Panc1 (cell line): Measurements from ENCODE around the gene ABHD14A. TPM values are rescaled to one million over a fixed set of nuclear protein-coding genes. Genes with fewer than 3 reads are reported as not detected.

Source experiments
- ATAC-seq: fragments of 200-7000 bp; cut with Tn5 transposase; 2 replicates; pipeline ENCODE4 v1.9.1; 2020; ENCODE audit warnings: mild to moderate bottlenecking, moderate library complexity
- BruUV-seq: library from RNA; stranded (reverse); fragments of 400-500 nt; replicated peaks from 2 replicates; lab custom pipeline; 2021; lab: Mats Ljungman, UMichigan
- CTCF ChIA-PET: fragments of 300-600 bp; sonication (Branson Sonifier 250); formaldehyde crosslinking; loops from one replicate; lab custom pipeline; 2022; ENCODE audit warnings: antibody characterized with exemption; lab: Charles Lee
- POLR2A ChIA-PET: fragments of 300-600 bp; sonication (Branson Sonifier 250); formaldehyde crosslinking; loops from one replicate; lab custom pipeline; 2022; ENCODE audit warnings: antibody characterized with exemption; lab: Charles Lee
- DNase-seq: peaks from one replicate; pipeline ENCODE4 v3.0.0-alpha.2; 2010; ENCODE audit warnings: low read depth, low spot score
- H3K27ac ChIP-seq: 2 replicates; pipeline ENCODE4 v1.5.1; 2011; ENCODE audit warnings: mild to moderate bottlenecking, low read length, inconsistent platforms
- H3K27me3 ChIP-seq: fragments of 200-500 bp; sonication (Bioruptor generic); 2 replicates; pipeline ENCODE4 v1.6.0; 2014; ENCODE audit warnings: low read length, inconsistent platforms; ENCODE audit not compliant: control insufficient read depth, insufficient read depth
- H3K36me3 ChIP-seq: fragments of 200-500 bp; sonication (Bioruptor generic); 2 replicates; pipeline ENCODE4 v1.5.1; 2014; ENCODE audit warnings: inconsistent platforms, mild to moderate bottlenecking, low read length, moderate library complexity; ENCODE audit not compliant: control insufficient read depth, insufficient read depth
- H3K4me1 ChIP-seq: 2 replicates; pipeline ENCODE4 v1.5.1; 2011; ENCODE audit warnings: inconsistent platforms, mild to moderate bottlenecking, low read length, moderate library complexity; ENCODE audit not compliant: control insufficient read depth, insufficient read depth
- H3K4me3 ChIP-seq, 2 experiments: 2 replicates each; pipeline ENCODE4 v1.5.1; 2011 to 2012; ENCODE audit warnings: low read depth in 2 of 2, low read length in 2 of 2, mild to moderate bottlenecking in 2 of 2, inconsistent platforms in 1 of 2, moderate library complexity in 1 of 2
- H3K9me3 ChIP-seq: fragments of 200-500 bp; sonication (Bioruptor generic); 2 replicates; pipeline ENCODE4 v1.5.1; 2014; ENCODE audit warnings: low read depth, mild to moderate bottlenecking, inconsistent platforms, low read length, moderate library complexity; ENCODE audit not compliant: control insufficient read depth, insufficient read depth
- CTCF ChIP-seq: fragments of 450-650 bp; IDR thresholded peaks from 2 replicates; pipeline ENCODE4 v1.5.1; 2017; ENCODE audit warnings: mild to moderate bottlenecking
- POLR2AphosphoS5 ChIP-seq: IDR thresholded peaks from 2 replicates; pipeline ENCODE4 v1.6.1; 2012; ENCODE audit warnings: mild to moderate bottlenecking, low read depth, low read length, moderate library complexity
- REST ChIP-seq, 2 experiments: IDR thresholded peaks; 2 replicates each; pipeline ENCODE4 v1.6.1; 2011 to 2012; ENCODE audit warnings: low read depth in 2 of 2, control low read depth in 1 of 2, low read length in 1 of 2, mild to moderate bottlenecking in 1 of 2, moderate library complexity in 1 of 2; ENCODE audit not compliant: insufficient read depth in 1 of 2
- SIN3A ChIP-seq: IDR thresholded peaks from 2 replicates; pipeline ENCODE4 v1.6.1; 2012; ENCODE audit warnings: low read depth, mild to moderate bottlenecking, low read length, moderate library complexity, borderline replicate concordance; ENCODE audit not compliant: insufficient read depth
- TCF7L2 ChIP-seq: IDR thresholded peaks from 2 replicates; pipeline ENCODE4 v1.6.1; 2011; ENCODE audit warnings: mild to moderate bottlenecking, low read depth, low read length, inconsistent platforms
- in situ Hi-C: cut with HindIII; loops from 2 replicates; pipeline ENCODE4 v1.10.0; 2016; ENCODE audit warnings: low sequenced_read_pairs, low pct_unique_long_range_greater_than_20kb
- intact Hi-C: fragments of 100-400 bp; cut with micrococcal nuclease; formaldehyde crosslinking; loops from one replicate; pipeline ENCODE4 v1.10.0; 2022; ENCODE audit not compliant: unreplicated experiment
- total RNA-seq: library from RNA; stranded (reverse); gene quantifications from one replicate; pipeline ENCODE4 v1.2.1, GENCODE V29; 2021; ENCODE audit not compliant: unreplicated experiment

ABHD14A gene
- total RNA-seq, 1 experiment from 2014 or later, result 11.3 TPM

DNA sequence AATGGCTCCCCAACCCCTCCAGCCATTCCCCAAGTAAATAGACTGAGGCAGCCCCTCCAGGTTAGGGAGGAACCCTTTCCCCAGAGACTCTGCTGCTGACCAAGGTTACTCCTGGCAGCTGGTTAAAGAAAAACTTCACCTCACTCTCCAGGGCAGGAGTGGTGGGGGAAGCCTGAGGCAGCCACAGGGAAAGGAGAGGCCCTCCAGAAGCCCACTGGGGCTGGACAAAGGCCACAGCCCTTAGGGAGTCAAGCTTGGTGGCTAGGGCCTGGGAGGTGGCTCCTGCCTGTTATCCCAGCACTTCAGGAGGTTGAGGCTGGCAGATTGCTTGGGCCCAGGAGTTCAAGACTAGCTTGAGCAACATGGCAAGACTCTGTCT, 9.4 kb downstream of the ABHD14A start:
- CTCF ChIA-PET, result interaction anchor here (0.6 kb wide), 1 partner anchor 41 kb away, joined by 6 read pairs; no protein-coding TSS in a partner anchor
- in situ Hi-C loops (no loop called here), intact Hi-C loops (no loop called here)
- H3K9me3 ChIP-seq, result no peaks in the 10 kb centered on the region
- no peaks in the 10 kb centered on the region for H3K36me3 ChIP-seq
- H3K4me3 ChIP-seq, result peak overlapping the region; percentile 63 to 73
- H3K4me1 ChIP-seq, result peaks cover 12% of the 10 kb centered on the region
- H3K27ac ChIP-seq, result peak overlapping the region; percentile 89; the same call in 1 of the 2 replicates
- H3K27me3 ChIP-seq, result no peaks in the 10 kb centered on the region
- TF ChIP-seq CTCF (no peak), POLR2AphosphoS5 (no peak), TCF7L2 (no peak), SIN3A (no peak), REST (IDR thresholded peaks at IDR 0.05; ENCODE audit: insufficient read depth in 1 of 2, low read depth in 2 of 2, low read length in 1 of 2) (no peak)
- POLR2A ChIA-PET, result no interaction called here
- ATAC-seq, result no peak
- no peak for DNase-seq
- no TSS peak for BruUV-seq

GRCh38 chr3:51985063-51985462, 10.2 kb downstream of the ABHD14A start:
- no peak for DNase-seq
- CTCF ChIA-PET, result interaction anchor here (0.7 kb wide), 1 partner anchor 18 kb away, joined by 8 read pairs; the partner anchor contains the start of gene PCBP4
- intact Hi-C loops (no loop called here), in situ Hi-C loops (no loop called here)
- TF ChIP-seq POLR2AphosphoS5 (no peak), REST (IDR thresholded peaks at IDR 0.05; ENCODE audit: insufficient read depth in 1 of 2, low read depth in 2 of 2, low read length in 1 of 2) (no peak), TCF7L2 (no peak), CTCF (no peak), SIN3A (no peak)
- no TSS peak for BruUV-seq
- H3K9me3 ChIP-seq, result no peaks in the 10 kb centered on the region
- no peak overlapping the region for H3K27ac ChIP-seq
- H3K4me3 ChIP-seq, result no peak overlapping the region
- H3K36me3 ChIP-seq, result no peaks in the 10 kb centered on the region
- POLR2A ChIA-PET, result no interaction called here
- no peak for ATAC-seq
- H3K27me3 ChIP-seq, result no peaks in the 10 kb centered on the region
- H3K4me1 ChIP-seq, result peaks cover 12% of the 10 kb centered on the region
